DOHH2 (cell line): ENCODE measurements around the gene PNMA8C.

ENCODE experiments used
- H3F3A ChIP-seq: fragments of 200-600 bp; sonication (generic), shearing (Covaris generic); 2 replicates; pipeline ENCODE4 v1.6.0; 2016; ENCODE audit warnings: antibody characterized with exemption, mild to moderate bottlenecking; ENCODE audit not compliant: control insufficient read depth, insufficient read depth
- H3K27ac ChIP-seq: fragments of 200-600 bp; sonication (generic); 2 replicates; pipeline ENCODE4 v1.5.1; 2014; ENCODE audit warnings: low read depth, mild to moderate bottlenecking, low read length, moderate library complexity
- H3K27me3 ChIP-seq: fragments of 200-600 bp; sonication (generic); 2 replicates; pipeline ENCODE4 v1.6.1; 2014; ENCODE audit warnings: mild to moderate bottlenecking, low read length, mixed read lengths; ENCODE audit not compliant: control insufficient read depth
- H3K36me3 ChIP-seq: fragments of 200-600 bp; sonication (generic); 2 replicates; pipeline ENCODE4 v1.6.1; 2014; ENCODE audit warnings: mild to moderate bottlenecking, low read length, moderate library complexity, mixed read lengths; ENCODE audit not compliant: control insufficient read depth
- H3K4me1 ChIP-seq: fragments of 200-600 bp; sonication (generic); 2 replicates; pipeline ENCODE4 v1.6.1; 2014; ENCODE audit warnings: mild to moderate bottlenecking, low read length, mixed read lengths; ENCODE audit not compliant: control insufficient read depth
- H3K4me2 ChIP-seq: fragments of 200-600 bp; sonication (generic); 2 replicates; pipeline ENCODE4 v1.6.0; 2014; ENCODE audit warnings: mild to moderate bottlenecking, low read length, moderate library complexity
- H3K4me3 ChIP-seq: fragments of 200-600 bp; sonication (generic); 2 replicates; pipeline ENCODE4 v1.5.1; 2014; ENCODE audit warnings: mild to moderate bottlenecking, low read length, mixed read lengths
- H3K79me2 ChIP-seq: fragments of 200-600 bp; sonication (generic); 2 replicates; pipeline ENCODE4 v1.6.1; 2014; ENCODE audit warnings: mild to moderate bottlenecking, low read length, mixed read lengths; ENCODE audit not compliant: control insufficient read depth
- H3K9me2 ChIP-seq: fragments of 200-600 bp; sonication (generic); replicated peaks from 2 replicates; pipeline ENCODE4 v1.6.1; 2014; ENCODE audit warnings: mild to moderate bottlenecking, low read length, mixed read lengths; ENCODE audit not compliant: control insufficient read depth
- H3K9me3 ChIP-seq: fragments of 200-600 bp; sonication (generic); 2 replicates; pipeline ENCODE4 v1.6.1; 2014; ENCODE audit warnings: antibody characterized with exemption, low read length, mixed read lengths; ENCODE audit not compliant: control insufficient read depth, insufficient read depth
- H4K20me1 ChIP-seq: fragments of 200-600 bp; sonication (generic); 2 replicates; pipeline ENCODE4 v1.6.0; 2014; ENCODE audit warnings: low read depth, mild to moderate bottlenecking, antibody characterized with exemption, low read length, moderate library complexity; ENCODE audit not compliant: control insufficient read depth, insufficient read depth
- CTCF ChIP-seq: fragments of 200-600 bp; sonication (generic); IDR thresholded peaks from one replicate; pipeline ENCODE4 v1.5.1; 2014; ENCODE audit warnings: antibody characterized with exemption, mild to moderate bottlenecking, low read depth, low read length; ENCODE audit not compliant: poor library complexity, severe bottlenecking
- EZH2phosphoT487 ChIP-seq: fragments of 200-600 bp; sonication (generic); IDR thresholded peaks from 2 replicates; pipeline ENCODE4 v1.6.1; 2017; ENCODE audit warnings: borderline replicate concordance, mild to moderate bottlenecking, antibody characterized with exemption, low read length, moderate library complexity, mixed read lengths

The PNMA8C gene

GRCh38 chr19:46411088-46411924 is 17.4 kb downstream of the PNMA8C start:
- Histone ChIP-seq H4K20me1 (no peaks in the 10 kb centered on the region), H3K4me2 (no peak overlapping the region), H3K4me3 (no peak overlapping the region), H3K36me3 (no peaks in the 10 kb centered on the region), H3K27me3 (0 out of 2 replicates have a peak, but pooled peaks cover 2% of the 10 kb centered on the region), H3K9me3 (no peaks in the 10 kb centered on the region), H3F3A (no peaks in the 10 kb centered on the region), H3K4me1 (peaks cover 5% of the 10 kb centered on the region), H3K9me2 (no peaks in the 10 kb centered on the region), H3K79me2 (no peaks in the 10 kb centered on the region), H3K27ac (no peak overlapping the region)
- no peak for TF ChIP-seq EZH2phosphoT487
- no peak for TF ChIP-seq CTCF

- H3F3A ChIP-seq, result no peaks in the 10 kb centered on the region
- no peak overlapping the region for H3K4me3 ChIP-seq
- H3K27me3 ChIP-seq, result 0 out of 2 replicates have a peak, but pooled peaks cover 2% of the 10 kb centered on the region
Observed at GRCh38 chr19:46410205-46411087, 18.3 kb downstream of the PNMA8C start.

GRCh38 chr19:46409191-46409590 is 19.5 kb downstream of the PNMA8C start:
- H4K20me1 ChIP-seq, result no peaks in the 10 kb centered on the region
- no peaks in the 10 kb centered on the region for H3K9me3 ChIP-seq
- H3K27me3 ChIP-seq, result peaks cover 3% of the 10 kb centered on the region; the same call in 1 of the 2 replicates
- no peak overlapping the region for H3K4me3 ChIP-seq
- H3K4me1 ChIP-seq, result no peaks in the 10 kb centered on the region
- no peaks in the 10 kb centered on the region for H3K36me3 ChIP-seq
- H3K4me2 ChIP-seq, result no peak overlapping the region
- H3F3A ChIP-seq, result no peaks in the 10 kb centered on the region
- H3K9me2 ChIP-seq, result no peaks in the 10 kb centered on the region
- no peak overlapping the region for H3K27ac ChIP-seq
- no peak for TF ChIP-seq EZH2phosphoT487
- no peak for TF ChIP-seq CTCF
- H3K79me2 ChIP-seq, result no peaks in the 10 kb centered on the region

More at GRCh38 chr19:46410205-46411087, 18.3 kb downstream of the PNMA8C start:
- TF ChIP-seq EZH2phosphoT487 (no peak), CTCF (no peak)
- H3K27ac ChIP-seq, result no peak overlapping the region
- no peaks in the 10 kb centered on the region for H3K9me2 ChIP-seq
- H4K20me1 ChIP-seq, result no peaks in the 10 kb centered on the region
- H3K4me2 ChIP-seq, result no peak overlapping the region
- no peaks in the 10 kb centered on the region for H3K4me1 ChIP-seq
- H3K9me3 ChIP-seq, result no peaks in the 10 kb centered on the region
- H3K79me2 ChIP-seq, result no peaks in the 10 kb centered on the region
- no peaks in the 10 kb centered on the region for H3K36me3 ChIP-seq
